ENCODE measurements around the gene MMP17. TPM values are rescaled to one million over a fixed set of nuclear protein-coding genes. Genes with fewer than 3 reads are reported as not detected.

MMP17 gene
- total and polyA plus RNA-seq, 8 donors, result 0.46 to 3.1 (median 2.1) TPM; not detected in 2

DNA sequence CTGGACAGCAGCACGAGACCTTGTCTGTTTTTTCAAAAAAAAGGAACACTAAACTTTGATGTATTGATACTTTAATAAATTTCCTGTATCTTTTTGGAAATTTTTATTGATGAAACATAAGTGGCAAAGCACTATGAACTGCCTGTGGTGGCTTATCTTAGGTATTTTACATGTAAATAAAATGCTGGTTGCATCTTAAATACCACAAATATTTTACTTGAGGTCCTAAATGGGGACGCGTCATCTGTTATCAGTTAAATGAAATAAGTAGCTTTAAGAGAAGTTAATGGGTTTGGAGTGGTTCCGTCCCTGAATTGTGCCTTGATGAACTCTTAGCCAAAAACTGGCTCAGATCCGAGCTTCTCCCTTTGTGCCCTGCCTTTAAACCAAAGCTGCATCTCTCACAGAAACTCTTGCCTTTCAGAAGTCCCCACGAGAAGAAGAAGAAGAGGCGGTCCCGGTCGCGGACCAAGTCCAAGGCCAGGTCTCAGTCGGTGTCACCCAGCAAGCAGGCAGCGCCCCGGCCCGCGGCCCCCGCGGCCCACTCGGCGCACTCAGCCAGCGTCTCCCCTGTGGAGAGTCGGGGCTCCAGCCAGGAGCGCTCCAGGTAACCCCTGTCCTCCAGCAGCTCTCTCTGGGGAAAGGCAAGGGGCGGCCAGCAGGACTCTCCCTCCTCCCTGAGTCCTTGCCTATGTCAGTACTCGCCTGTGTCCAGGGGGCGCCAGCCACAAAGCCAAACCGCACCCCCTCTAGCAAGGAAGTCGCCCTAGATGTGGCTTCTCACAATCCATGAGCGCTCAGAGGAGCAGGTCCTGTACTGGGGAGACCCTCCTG is 31.2 kb upstream of the MMP17 start:
- Histone ChIP-seq H3K4me3 (no peak overlapping the region), H3K4me1 (peaks cover 0 to 8% (median 3%) of the 10 kb centered on the region in 4 donors), H3K36me3 (peaks cover 40 to 93% (median 90%) of the 10 kb centered on the region in 4 donors), H3K27me3 (no peaks in the 10 kb centered on the region), H3K9me3 (no peaks in the 10 kb centered on the region), H3K27ac (no peak overlapping the region)
- TF ChIP-seq EP300 (IDR thresholded peaks at IDR 0.05), result no peak
- TF ChIP-seq POLR2AphosphoS5 (IDR thresholded peaks at IDR 0.05), result no peak
- no peak for TF ChIP-seq POLR2A (IDR thresholded peaks at IDR 0.05)
- TF ChIP-seq, protein P1, sequence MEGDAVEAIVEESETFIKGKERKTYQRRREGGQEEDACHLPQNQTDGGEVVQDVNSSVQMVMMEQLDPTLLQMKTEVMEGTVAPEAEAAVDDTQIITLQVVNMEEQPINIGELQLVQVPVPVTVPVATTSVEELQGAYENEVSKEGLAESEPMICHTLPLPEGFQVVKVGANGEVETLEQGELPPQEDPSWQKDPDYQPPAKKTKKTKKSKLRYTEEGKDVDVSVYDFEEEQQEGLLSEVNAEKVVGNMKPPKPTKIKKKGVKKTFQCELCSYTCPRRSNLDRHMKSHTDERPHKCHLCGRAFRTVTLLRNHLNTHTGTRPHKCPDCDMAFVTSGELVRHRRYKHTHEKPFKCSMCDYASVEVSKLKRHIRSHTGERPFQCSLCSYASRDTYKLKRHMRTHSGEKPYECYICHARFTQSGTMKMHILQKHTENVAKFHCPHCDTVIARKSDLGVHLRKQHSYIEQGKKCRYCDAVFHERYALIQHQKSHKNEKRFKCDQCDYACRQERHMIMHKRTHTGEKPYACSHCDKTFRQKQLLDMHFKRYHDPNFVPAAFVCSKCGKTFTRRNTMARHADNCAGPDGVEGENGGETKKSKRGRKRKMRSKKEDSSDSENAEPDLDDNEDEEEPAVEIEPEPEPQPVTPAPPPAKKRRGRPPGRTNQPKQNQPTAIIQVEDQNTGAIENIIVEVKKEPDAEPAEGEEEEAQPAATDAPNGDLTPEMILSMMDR (IDR thresholded peaks at IDR 0.05), result no peak
- WGBS, 5 donors, result 91 to 97% (median 95%) methylated on average over 22 to 28 of the region's 28 CpGs
- intact Hi-C loops (cut with DNase I; ENCODE audit: low total_unique reads), result no loop called here
- no peak for DNase-seq

DNA sequence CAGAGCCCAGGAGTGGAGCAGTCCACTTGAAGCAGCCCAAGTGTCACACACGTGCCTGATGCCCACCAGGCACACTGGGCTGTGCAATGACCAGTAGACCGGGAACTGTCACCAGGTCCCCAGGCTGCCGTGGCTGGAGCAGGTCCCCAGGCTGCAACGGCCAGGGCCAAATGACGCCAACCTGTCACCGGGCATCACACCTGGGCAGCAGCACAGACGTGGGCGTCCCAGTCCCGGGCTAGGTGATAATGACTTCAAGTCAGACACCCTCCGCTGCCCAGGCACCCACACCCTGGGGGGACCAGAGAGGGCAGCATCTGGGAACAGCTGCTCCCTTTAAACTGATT is 30.6 kb upstream of the MMP17 start:
- intact Hi-C loops (cut with DNase I; ENCODE audit: low total_unique reads), result no loop called here
- 82 to 93% (median 89%) methylated on average over 10 of the region's 10 CpGs; no CpG with 5 or more reads in 1 of the 5 donors for WGBS, 5 donors
- Histone ChIP-seq H3K9me3 (no peaks in the 10 kb centered on the region), H3K4me1 (peaks cover 0 to 8% (median 3%) of the 10 kb centered on the region in 4 donors), H3K27ac (no peak overlapping the region), H3K36me3 (peaks cover 40 to 93% (median 90%) of the 10 kb centered on the region in 4 donors), H3K27me3 (no peaks in the 10 kb centered on the region), H3K4me3 (no peak overlapping the region)
- TF ChIP-seq, protein P1 (IDR thresholded peaks at IDR 0.05), result no peak
- TF ChIP-seq POLR2A (IDR thresholded peaks at IDR 0.05) (no peak), POLR2AphosphoS5 (IDR thresholded peaks at IDR 0.05) (no peak), EP300 (IDR thresholded peaks at IDR 0.05) (no peak)
- no peak for DNase-seq

DNA sequence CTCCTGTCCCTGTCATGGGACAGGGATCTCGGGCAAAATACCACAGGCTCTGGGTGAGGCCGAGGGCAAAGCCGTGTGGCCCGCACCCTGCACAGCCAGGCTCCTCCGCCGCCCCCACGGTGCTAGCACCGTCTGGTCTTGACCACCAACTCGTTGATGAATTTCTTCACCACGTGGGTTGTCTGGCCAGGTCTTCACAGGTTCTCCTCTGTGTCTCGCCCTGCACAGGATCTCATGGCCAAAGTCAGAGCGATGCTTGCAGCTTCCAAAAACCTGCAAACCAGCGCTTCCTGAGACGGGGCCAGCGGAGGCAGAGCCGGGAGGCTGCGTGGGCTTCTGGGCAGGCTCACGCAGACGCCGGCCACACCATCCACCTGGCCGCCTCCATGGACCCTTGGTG is 29.0 kb upstream of the MMP17 start:
- H3K27me3 ChIP-seq, result no peaks in the 10 kb centered on the region
- H3K4me1 ChIP-seq, result peaks cover 4 to 15% (median 8%) of the 10 kb centered on the region in 4 donors
- peaks cover 38 to 83% (median 79%) of the 10 kb centered on the region in 4 donors for H3K36me3 ChIP-seq
- intact Hi-C loops (cut with DNase I; ENCODE audit: low total_unique reads), result no loop called here
- H3K4me3 ChIP-seq, result no peak overlapping the region
- DNase-seq, result no peak
- TF ChIP-seq, protein P1 (IDR thresholded peaks at IDR 0.05), result no peak
- TF ChIP-seq POLR2A (IDR thresholded peaks at IDR 0.05), result no peak
- no peak for TF ChIP-seq POLR2AphosphoS5 (IDR thresholded peaks at IDR 0.05)
- no peak for TF ChIP-seq EP300 (IDR thresholded peaks at IDR 0.05)
- no peak overlapping the region for H3K27ac ChIP-seq
- 92 to 95% (median 94%) methylated on average over 21 of the region's 21 CpGs for WGBS, 5 donors
- H3K9me3 ChIP-seq, result no peaks in the 10 kb centered on the region

DNA sequence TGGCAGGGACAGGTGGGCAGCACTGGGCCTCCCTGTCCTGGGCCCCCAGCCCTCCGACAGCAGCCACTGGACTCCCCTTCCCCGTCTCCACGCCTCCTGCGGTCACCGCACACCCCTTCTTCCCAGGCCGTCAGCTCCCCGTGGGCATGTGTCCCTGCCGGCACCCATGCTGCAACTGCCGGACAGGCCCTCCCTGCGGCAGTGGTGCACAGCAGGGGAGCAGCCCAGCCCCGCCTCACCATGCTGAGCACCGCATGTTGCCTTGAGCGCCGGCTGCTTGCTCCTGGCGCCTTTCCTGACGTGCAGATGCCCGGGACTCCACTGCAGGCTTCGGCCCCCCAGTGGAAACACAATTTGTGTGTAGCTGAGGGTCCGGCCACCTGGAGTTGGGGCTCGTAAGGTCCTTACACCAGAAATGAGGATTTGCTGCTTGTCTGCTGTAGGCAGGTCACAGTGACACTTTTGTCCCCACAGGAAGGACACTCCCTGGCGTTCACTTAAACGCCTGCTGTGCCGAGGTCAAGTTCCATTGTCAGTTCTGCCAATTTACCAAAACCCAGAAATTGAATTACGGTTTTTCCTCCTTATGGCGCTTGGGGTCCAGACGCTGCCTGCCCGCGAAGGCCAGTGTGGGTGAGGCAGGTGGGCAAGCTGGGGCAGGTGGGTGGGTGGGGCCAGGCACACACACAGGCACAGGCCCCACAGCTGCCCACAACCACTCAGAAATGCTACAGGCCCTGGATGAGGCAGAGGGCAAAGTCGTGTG is 28.2 kb upstream of the MMP17 start:
- WGBS, 5 donors, result 86 to 93% (median 93%) methylated on average over 14 to 29 of the region's 29 CpGs

More for the DNA sequence above, 28.2 kb upstream of the MMP17 start:
- intact Hi-C loops (cut with DNase I; ENCODE audit: low total_unique reads), result no loop called here
- Histone ChIP-seq H3K36me3 (peaks cover 38 to 74% (median 71%) of the 10 kb centered on the region in 4 donors), H3K27me3 (no peaks in the 10 kb centered on the region), H3K4me3 (no peak overlapping the region), H3K9me3 (no peaks in the 10 kb centered on the region), H3K4me1 (peaks cover 4 to 17% (median 9%) of the 10 kb centered on the region in 4 donors), H3K27ac (no peak overlapping the region)
- no peak for DNase-seq
- TF ChIP-seq POLR2AphosphoS5 (IDR thresholded peaks at IDR 0.05) (no peak), POLR2A (IDR thresholded peaks at IDR 0.05) (no peak), EP300 (IDR thresholded peaks at IDR 0.05) (no peak)
- TF ChIP-seq, protein P1 (IDR thresholded peaks at IDR 0.05), result no peak
